Right lobe of liver (tissue), 6 donors: Measurements from ENCODE around the gene TICAM1. TPM values are rescaled to one million over a fixed set of nuclear protein-coding genes. Genes with fewer than 3 reads are reported as not detected.

ENCODE experiments used
- ATAC-seq, 4 donors: fragments of 200-7000 bp; cut with Tn5 transposase; one replicate each; pipeline ENCODE4 v1.9.1; 2020; ENCODE audit warnings: mild to moderate bottlenecking in 4 of 4, moderate library complexity in 4 of 4
- DNase-seq, 3 donors: peaks; one replicate each; pipeline ENCODE4 v3.0.0-alpha.2; 2020
- H3K27ac ChIP-seq, 3 donors: fragments of 200-600 bp; one replicate each; pipeline ENCODE4 v1.8.0; 2022
- H3K27me3 ChIP-seq, 2 donors: fragments of 200-600 bp; one replicate each; pipeline ENCODE4 v1.8.0; 2022
- H3K36me3 ChIP-seq, 4 donors: fragments of 200-600 bp; sonication (generic) in 1 of 4; one replicate each; pipeline versions ENCODE4 v1.5.1 to v1.8.0; 2017 to 2022; ENCODE audit warnings: control low read depth in 1 of 4
- H3K4me1 ChIP-seq, 4 donors: fragments of 200-600 bp; sonication (generic) in 1 of 4; one replicate each; pipeline versions ENCODE4 v1.5.1 to v1.8.0; 2017 to 2022; ENCODE audit warnings: control low read depth in 1 of 4
- H3K4me3 ChIP-seq, 3 donors: fragments of 200-600 bp; one replicate each; pipeline ENCODE4 v1.8.0; 2022
- H3K9me3 ChIP-seq, 4 donors: fragments of 200-600 bp; sonication (generic) in 1 of 4; one replicate each; pipeline versions ENCODE4 v1.5.1 to v1.8.0; 2017 to 2022; ENCODE audit warnings: control low read depth in 1 of 4
- CTCF ChIP-seq, 4 donors: fragments of 200-600 bp in 3 of 4; fragments of 450-650 bp in 1 of 4; IDR thresholded peaks; one replicate each; pipeline versions ENCODE4 v1.5.1 to v1.8.0; 2016 to 2022; ENCODE audit warnings: antibody characterized with exemption in 4 of 4, mild to moderate bottlenecking in 2 of 4
- POLR2A ChIP-seq: fragments of 450-650 bp; IDR thresholded peaks from one replicate; pipeline ENCODE4 v1.6.1; 2017; ENCODE audit warnings: antibody characterized with exemption, mild to moderate bottlenecking
- WGBS: methylation state at CpG from one replicate; pipeline ENCODE4 v1.1.6; 2018; ENCODE audit warnings: low coverage, low lambda C conversion rate; ENCODE audit not compliant: insufficient coverage; ENCODE audit errors: missing lambda C conversion rate; 5-methylcytosine and 5-hydroxymethylcytosine counted together
- intact Hi-C, 2 donors: fragments of 100-400 bp; cut with DNase I; formaldehyde crosslinking; loops; one replicate each; pipeline versions ENCODE4 v1.11.2 to v1.14.1; 2022
- total RNA-seq, 6 experiments: library from RNA; depleted of rRNA in 2 of 6; stranded (reverse); fragments of >200 nt in 2 of 6; fragmentation: NEBNext Ultra II Directional in 3 of 6; extraction: Animal tissue kit (Norgen Biotek cat#: 25700) in 3 of 6; gene quantifications; one replicate each; pipeline versions ENCODE4 v1.1.0 to v1.2.4, GENCODE V29; 2016 to 2023
- donor health status: DM: no; HTN: yes; CAD: no.
- donor health status: DM: no; HTN: no; CAD: no.
- donor health status: DM: no; HTN: no; CAD: no.
- donor health status: DM: no; HTN: yes; CAD: no.
- donor health status: DM: no; HTN: yes; CAD: no.

The TICAM1 gene
- total RNA-seq, 6 experiments from 2014 or later: 6.9 to 14.6 (median 9.4) TPM

- DNase-seq (no peak), ATAC-seq (no peak)
- Histone ChIP-seq H3K27ac (no peak overlapping the region), H3K36me3 (no peaks in the 10 kb centered on the region), H3K4me3 (no peak overlapping the region), H3K4me1 (no peaks in the 10 kb centered on the region), H3K27me3 (no peaks in the 10 kb centered on the region), H3K9me3 (no peaks in the 10 kb centered on the region)
- 48% methylated on average over 7 of the region's 14 CpGs for WGBS
- TF ChIP-seq CTCF (IDR thresholded peaks at IDR 0.05) (no peak), POLR2A (no peak)
- intact Hi-C loops: no loop called here
These were observed 54.9 kb downstream of the TICAM1 start for GRCh38 chr19:4776436-4777211.

- no peak overlapping the region for H3K27ac ChIP-seq
- no peaks in the 10 kb centered on the region for H3K4me1 ChIP-seq
- H3K27me3 ChIP-seq: no peaks in the 10 kb centered on the region
- ATAC-seq (no peak), DNase-seq (no peak)
- no peaks in the 10 kb centered on the region for H3K9me3 ChIP-seq
- no peak for TF ChIP-seq POLR2A
- TF ChIP-seq CTCF (IDR thresholded peaks at IDR 0.05): no peak
- intact Hi-C loops: no loop called here
- 41% methylated on average over 4 of the region's 5 CpGs for WGBS
- no peaks in the 10 kb centered on the region for H3K36me3 ChIP-seq
- H3K4me3 ChIP-seq: no peak overlapping the region
These were observed 55.8 kb downstream of the TICAM1 start for GRCh38 chr19:4775627-4776152.

GRCh38 chr19:4774136-4774535, 57.4 kb downstream of the TICAM1 start:
- no peak overlapping the region for H3K4me3 ChIP-seq
- DNase-seq (no peak), ATAC-seq (no peak)
- TF ChIP-seq CTCF (IDR thresholded peaks at IDR 0.05) (no peak), POLR2A (no peak)
- intact Hi-C loops: no loop called here
- no peaks in the 10 kb centered on the region for H3K27me3 ChIP-seq
- H3K27ac ChIP-seq: no peak overlapping the region
- H3K9me3 ChIP-seq: no peaks in the 10 kb centered on the region
- H3K4me1 ChIP-seq: no peaks in the 10 kb centered on the region
- no peaks in the 10 kb centered on the region for H3K36me3 ChIP-seq
- WGBS: 42% methylated on average over 3 of the region's 3 CpGs

- WGBS: 38% methylated on average over 5 of the region's 9 CpGs
- no peak for DNase-seq
- H3K27ac ChIP-seq: no peak overlapping the region
These were observed 58.4 kb downstream of the TICAM1 start for GRCh38 chr19:4773047-4773640.

More at GRCh38 chr19:4773047-4773640, 58.4 kb downstream of the TICAM1 start:
- Histone ChIP-seq H3K4me3 (no peak overlapping the region), H3K4me1 (no peaks in the 10 kb centered on the region), H3K36me3 (no peaks in the 10 kb centered on the region), H3K27me3 (no peaks in the 10 kb centered on the region), H3K9me3 (no peaks in the 10 kb centered on the region)
- TF ChIP-seq CTCF (IDR thresholded peaks at IDR 0.05) (no peak), POLR2A (no peak)
- no peak for ATAC-seq
- intact Hi-C loops: no loop called here
